Keratinocyte (primary cell): ENCODE measurements around the gene RAP1GAP. TPM values are rescaled to one million over a fixed set of nuclear protein-coding genes. Genes with fewer than 3 reads are reported as not detected.

Experiments
- DNase-seq: peaks from one replicate; pipeline ENCODE4 v3.0.0-alpha.2; 2011; ENCODE audit warnings: low read depth, missing footprints, low spot score
- FAIRE-seq: peaks from 2 replicates; lab custom pipeline; 2011; peaks lifted over from hg19 to GRCh38; lab: Jason Lieb, UNC
- H2AFZ ChIP-seq: 2 replicates; pipeline ENCODE4 v1.6.0; 2012; ENCODE audit warnings: low read length, control low read depth, inconsistent platforms; ENCODE audit not compliant: control insufficient read depth
- H3K27ac ChIP-seq: 2 replicates; pipeline ENCODE4 v1.5.1; 2011; ENCODE audit warnings: low read length; ENCODE audit not compliant: control insufficient read depth, insufficient read depth
- H3K27me3 ChIP-seq: 3 replicates; pipeline ENCODE4 v1.6.0; 2011; ENCODE audit warnings: low read length; ENCODE audit not compliant: control insufficient read depth, insufficient read depth; ENCODE audit errors: extremely low read depth
- H3K36me3 ChIP-seq, 2 experiments: 2 replicates in 1 of 2; 3 replicates in 1 of 2; pipeline ENCODE4 v1.5.1; 2011; ENCODE audit warnings: low read length in 2 of 2, mild to moderate bottlenecking in 1 of 2; ENCODE audit not compliant: control insufficient read depth in 2 of 2, insufficient read depth in 2 of 2; ENCODE audit errors: extremely low read depth in 1 of 2
- H3K4me1 ChIP-seq: 3 replicates; pipeline ENCODE4 v1.5.1; 2011; ENCODE audit warnings: low read length; ENCODE audit not compliant: control insufficient read depth, insufficient read depth; ENCODE audit errors: extremely low read depth
- H3K4me2 ChIP-seq: 3 replicates; pipeline ENCODE4 v1.6.0; 2011; ENCODE audit warnings: low read depth, low read length; ENCODE audit not compliant: control insufficient read depth, insufficient read depth; ENCODE audit errors: extremely low read depth
- H3K4me3 ChIP-seq, 3 experiments: fragments of 200-600 bp in 1 of 3; sonication (generic) in 1 of 3; 2 replicates in 2 of 3; 3 replicates in 1 of 3; pipeline ENCODE4 v1.5.1; 2011 to 2016; ENCODE audit warnings: low read length in 3 of 3, mild to moderate bottlenecking in 3 of 3, control low read depth in 2 of 3, inconsistent platforms in 1 of 3, low read depth in 1 of 3, mixed read lengths in 1 of 3, mixed run types in 1 of 3, moderate library complexity in 1 of 3; ENCODE audit not compliant: control insufficient read depth in 2 of 3, insufficient read depth in 2 of 3; ENCODE audit errors: extremely low read depth in 1 of 3
- H3K79me2 ChIP-seq: 2 replicates; pipeline ENCODE4 v1.6.0; 2012; ENCODE audit warnings: low read length; ENCODE audit not compliant: control insufficient read depth, insufficient read depth
- H3K9ac ChIP-seq: 3 replicates; pipeline ENCODE4 v1.6.0; 2011; ENCODE audit warnings: low read length; ENCODE audit not compliant: control insufficient read depth, insufficient read depth; ENCODE audit errors: extremely low read depth
- H3K9me1 ChIP-seq: 3 replicates; pipeline ENCODE4 v1.6.0; 2011; ENCODE audit warnings: low read length; ENCODE audit not compliant: control insufficient read depth, insufficient read depth; ENCODE audit errors: extremely low read depth
- H3K9me3 ChIP-seq: 2 replicates; pipeline ENCODE4 v1.5.1; 2012; ENCODE audit warnings: low read depth, low read length; ENCODE audit not compliant: control insufficient read depth
- H4K20me1 ChIP-seq: 3 replicates; pipeline ENCODE4 v1.6.0; 2011; ENCODE audit warnings: low read length; ENCODE audit not compliant: control insufficient read depth, insufficient read depth; ENCODE audit errors: extremely low read depth
- EZH2 ChIP-seq: IDR thresholded peaks from one replicate; pipeline ENCODE4 v1.6.1; 2012; ENCODE audit warnings: inconsistent platforms, mild to moderate bottlenecking, low read length, moderate library complexity
- dilution Hi-C: fragments of 300-500 bp; cut with MboI; formaldehyde crosslinking; loops from one replicate; pipeline ENCODE4 v1.7.0; 2020; ENCODE audit warnings: low sequenced_read_pairs; ENCODE audit not compliant: extremely low pct_ligation_motif_present
- polyA plus RNA-seq, 5 experiments: library from polyadenylated mRNA; depleted of rRNA in 3 of 5; stranded (reverse) in 3 of 5; stranded (forward) in 1 of 5; unstranded in 1 of 5; fragments of >200 nt; gene quantifications; 1 replicate in 1 of 5; 2 replicates in 3 of 5; 3 replicates in 1 of 5; pipeline versions ENCODE4 v1.2.1 to v1.2.3, GENCODE V29; 2011 to 2012; ENCODE audit warnings: missing spikeins in 2 of 5, low read depth in 1 of 5, low replicate concordance in 1 of 5
- TF ChIP-seq, protein P1 (sequence below), 3 experiments: IDR thresholded peaks in 1 of 3; conservative IDR thresholded peaks in 1 of 3; optimal IDR thresholded peaks in 1 of 3; 2 replicates in 2 of 3; 3 replicates in 1 of 3; pipeline versions ENCODE3 to v1.5.1; 2011; ENCODE audit warnings: low read length in 3 of 3, mild to moderate bottlenecking in 3 of 3, moderate library complexity in 2 of 3, control low read depth in 1 of 3, inconsistent platforms in 1 of 3; ENCODE audit not compliant: insufficient read depth in 2 of 3; ENCODE audit errors: extremely low read depth in 1 of 3

RAP1GAP gene
- polyA plus RNA-seq, 1 donor (not counting 4 experiments of a cell fraction or from before 2014, with no cell fraction given): 1.1 TPM

DNA sequence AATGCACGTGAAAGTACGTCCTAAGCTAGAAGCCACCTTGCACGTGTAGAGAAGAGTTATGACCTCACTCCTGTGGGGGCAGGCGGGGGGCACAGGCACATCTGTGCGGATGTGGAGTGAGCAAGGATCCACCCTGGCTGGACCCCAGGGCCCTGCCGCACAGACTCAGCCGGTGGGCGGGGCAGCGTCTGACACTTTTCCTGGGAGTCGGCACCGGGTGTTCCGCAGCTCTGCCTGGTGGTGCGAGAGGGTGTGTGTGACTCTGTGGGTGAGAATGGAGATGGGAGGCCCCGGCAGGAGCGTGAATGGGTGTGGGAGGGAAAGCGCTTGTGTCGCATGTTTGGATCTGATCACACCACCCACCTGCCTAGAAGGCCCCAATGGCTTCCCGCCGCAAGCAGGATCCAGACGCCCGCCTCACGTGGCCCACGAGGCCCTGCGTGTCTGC is 29.5 kb downstream of the RAP1GAP start:
- H3K79me2 ChIP-seq: no peaks in the 10 kb centered on the region
- H3K4me2 ChIP-seq: no peak overlapping the region
- dilution Hi-C loops: no loop called here
- FAIRE-seq (no peak), DNase-seq (no peak)
- no peaks in the 10 kb centered on the region for H3K9me3 ChIP-seq
- no peak overlapping the region for H3K4me3 ChIP-seq
- no peaks in the 10 kb centered on the region for H4K20me1 ChIP-seq
- no peak overlapping the region for H3K27ac ChIP-seq
- no peaks in the 10 kb centered on the region for H3K9me1 ChIP-seq
- H2AFZ ChIP-seq: no peak overlapping the region
- TF ChIP-seq, protein P1, sequence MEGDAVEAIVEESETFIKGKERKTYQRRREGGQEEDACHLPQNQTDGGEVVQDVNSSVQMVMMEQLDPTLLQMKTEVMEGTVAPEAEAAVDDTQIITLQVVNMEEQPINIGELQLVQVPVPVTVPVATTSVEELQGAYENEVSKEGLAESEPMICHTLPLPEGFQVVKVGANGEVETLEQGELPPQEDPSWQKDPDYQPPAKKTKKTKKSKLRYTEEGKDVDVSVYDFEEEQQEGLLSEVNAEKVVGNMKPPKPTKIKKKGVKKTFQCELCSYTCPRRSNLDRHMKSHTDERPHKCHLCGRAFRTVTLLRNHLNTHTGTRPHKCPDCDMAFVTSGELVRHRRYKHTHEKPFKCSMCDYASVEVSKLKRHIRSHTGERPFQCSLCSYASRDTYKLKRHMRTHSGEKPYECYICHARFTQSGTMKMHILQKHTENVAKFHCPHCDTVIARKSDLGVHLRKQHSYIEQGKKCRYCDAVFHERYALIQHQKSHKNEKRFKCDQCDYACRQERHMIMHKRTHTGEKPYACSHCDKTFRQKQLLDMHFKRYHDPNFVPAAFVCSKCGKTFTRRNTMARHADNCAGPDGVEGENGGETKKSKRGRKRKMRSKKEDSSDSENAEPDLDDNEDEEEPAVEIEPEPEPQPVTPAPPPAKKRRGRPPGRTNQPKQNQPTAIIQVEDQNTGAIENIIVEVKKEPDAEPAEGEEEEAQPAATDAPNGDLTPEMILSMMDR (optimal IDR thresholded peaks at IDR 0.05 in 1 of 3, IDR thresholded peaks at IDR 0.05 in 1 of 3, conservative IDR thresholded peaks at IDR 0.05 in 1 of 3; ENCODE audit: extremely low read depth in 1 of 3, insufficient read depth in 2 of 3, low read length in 3 of 3): no peak
- TF ChIP-seq EZH2: no peak
- no peaks in the 10 kb centered on the region for H3K36me3 ChIP-seq
- peaks cover 4% of the 10 kb centered on the region for H3K27me3 ChIP-seq
- no peak overlapping the region for H3K9ac ChIP-seq
- H3K4me1 ChIP-seq: peaks cover 15% of the 10 kb centered on the region

DNA sequence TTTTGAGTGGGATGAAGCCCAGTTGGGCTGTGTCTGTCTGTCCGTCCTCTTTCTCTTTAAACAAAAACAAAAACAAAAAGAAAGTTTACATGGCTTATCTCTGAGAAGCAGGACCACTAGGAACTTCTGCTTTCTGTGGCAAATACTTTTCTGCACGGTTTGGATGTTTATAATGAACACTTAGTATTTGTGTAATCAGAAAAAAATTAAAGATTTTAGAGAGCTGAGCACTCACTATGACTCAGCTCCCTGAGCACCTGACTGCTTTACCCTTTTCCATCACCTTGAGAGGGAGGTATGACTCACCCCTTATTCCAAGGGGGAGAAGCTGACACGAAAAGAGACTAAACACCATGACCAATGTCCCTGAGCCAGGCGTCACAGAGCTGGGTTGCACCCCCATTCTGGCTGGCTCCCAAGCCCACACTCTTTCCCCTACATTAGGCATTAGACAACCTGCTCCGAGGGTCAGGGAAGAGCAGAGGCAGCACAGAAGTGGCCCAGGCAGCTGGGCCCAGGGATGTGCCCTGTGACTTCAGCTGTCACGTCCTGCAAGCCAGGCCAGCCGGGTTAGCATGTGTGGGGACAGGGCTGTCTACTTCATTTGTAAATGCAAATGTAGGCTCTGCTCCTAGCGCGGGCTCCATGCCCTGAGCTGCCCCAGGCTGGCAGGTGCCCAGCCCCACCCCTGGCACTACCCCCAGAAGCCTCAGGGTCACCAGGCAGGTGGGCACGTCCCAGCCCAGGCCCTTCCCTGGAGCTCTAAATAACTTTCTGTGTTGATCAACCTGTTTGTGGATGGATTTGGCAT is 30.4 kb downstream of the RAP1GAP start:
- DNase-seq (peak; percentile 66), FAIRE-seq (peak; percentile 71)
- H3K9me1 ChIP-seq: no peaks in the 10 kb centered on the region
- H3K4me2 ChIP-seq: peak overlapping the region; percentile 57
- H4K20me1 ChIP-seq: no peaks in the 10 kb centered on the region
- H3K4me3 ChIP-seq: no peak overlapping the region
- H3K9ac ChIP-seq: no peak overlapping the region
- no peak for TF ChIP-seq EZH2
- TF ChIP-seq, protein P1 (optimal IDR thresholded peaks at IDR 0.05 in 1 of 3, IDR thresholded peaks at IDR 0.05 in 1 of 3, conservative IDR thresholded peaks at IDR 0.05 in 1 of 3; ENCODE audit: extremely low read depth in 1 of 3, insufficient read depth in 2 of 3, low read length in 3 of 3): no peak
- H3K36me3 ChIP-seq: no peaks in the 10 kb centered on the region
- dilution Hi-C loops: no loop called here
- H3K9me3 ChIP-seq: no peaks in the 10 kb centered on the region
- peaks cover 4% of the 10 kb centered on the region for H3K27me3 ChIP-seq
- H2AFZ ChIP-seq: no peak overlapping the region
- peak overlapping the region; percentile 28 for H3K27ac ChIP-seq
- peaks cover 15% of the 10 kb centered on the region for H3K4me1 ChIP-seq
- H3K79me2 ChIP-seq: no peaks in the 10 kb centered on the region
